IPS DF 6.9 (cell line): Measurements from ENCODE around the gene ACSL5.
"Not testable (repeated sequence)": the region's sequence is repeated elsewhere in the genome, so short reads cannot be mapped to it uniquely, and the experiment has no call there.

Source experiments
- DNase-seq: peaks from one replicate; pipeline ENCODE4 v3.0.0-alpha.2; 2013; ENCODE audit warnings: low read depth, low spot score
- H3K27ac ChIP-seq: one replicate; pipeline ENCODE4 v1.5.1; 2013; ENCODE audit warnings: low read length, control low read depth
- H3K27me3 ChIP-seq: 2 replicates; pipeline ENCODE4 v1.6.1; 2013; ENCODE audit warnings: mild to moderate bottlenecking, low read length; ENCODE audit not compliant: control insufficient read depth, insufficient read depth
- H3K36me3 ChIP-seq: 2 replicates; pipeline ENCODE4 v1.6.1; 2013; ENCODE audit warnings: low read length; ENCODE audit not compliant: control insufficient read depth, insufficient read depth
- H3K4me1 ChIP-seq: 2 replicates; pipeline ENCODE4 v1.6.1; 2013; ENCODE audit warnings: low read length; ENCODE audit not compliant: control insufficient read depth, insufficient read depth
- H3K4me3 ChIP-seq: 2 replicates; pipeline ENCODE4 v1.5.1; 2013; ENCODE audit warnings: mild to moderate bottlenecking, low read length
- H3K9me3 ChIP-seq: 2 replicates; pipeline ENCODE4 v1.6.1; 2013; ENCODE audit warnings: low read length, inconsistent platforms; ENCODE audit not compliant: control insufficient read depth, insufficient read depth
- WGBS: extraction: QIAGEN DNeasy Blood & Tissue Kit; methylation state at CpG from one replicate; pipeline ENCODE4 v1.1.7; 2013; ENCODE audit warnings: mixed read lengths, missing lambda C conversion rate; ENCODE audit not compliant: insufficient read length, insufficient coverage; 5-methylcytosine and 5-hydroxymethylcytosine counted together

The ACSL5 gene

GRCh38 chr10:112363696-112364688, 9.9 kb upstream of the ACSL5 start:
- Histone ChIP-seq H3K4me1 (no peaks in the 10 kb centered on the region), H3K36me3 (no peaks in the 10 kb centered on the region), H3K27me3 (no peaks in the 10 kb centered on the region), H3K4me3 (no peak overlapping the region), H3K9me3 (no peaks in the 10 kb centered on the region), H3K27ac (no peak overlapping the region)
- WGBS: no CpG with 5 or more reads among the region's 22 CpGs
- no peak for DNase-seq

GRCh38 chr10:112365014-112365432, 8.9 kb upstream of the ACSL5 start:
- Histone ChIP-seq H3K4me1 (no peaks in the 10 kb centered on the region), H3K36me3 (no peaks in the 10 kb centered on the region), H3K4me3 (no peak overlapping the region), H3K27me3 (no peaks in the 10 kb centered on the region), H3K9me3 (no peaks in the 10 kb centered on the region), H3K27ac (no peak overlapping the region)
- no peak for DNase-seq
- no CpG with 5 or more reads among the region's 6 CpGs for WGBS

GRCh38 chr10:112365451-112365850, 8.5 kb upstream of the ACSL5 start:
- no CpG with 5 or more reads among the region's 6 CpGs for WGBS
- Histone ChIP-seq H3K27ac (no peak overlapping the region), H3K4me1 (no peaks in the 10 kb centered on the region), H3K36me3 (no peaks in the 10 kb centered on the region), H3K4me3 (no peak overlapping the region), H3K9me3 (no peaks in the 10 kb centered on the region), H3K27me3 (no peaks in the 10 kb centered on the region)
- DNase-seq: no peak

- Histone ChIP-seq H3K9me3 (no peaks in the 10 kb centered on the region), H3K4me3 (no peak overlapping the region), H3K36me3 (no peaks in the 10 kb centered on the region), H3K27ac (no peak overlapping the region), H3K4me1 (no peaks in the 10 kb centered on the region), H3K27me3 (no peaks in the 10 kb centered on the region)
- 100% methylated on average over 1 of the region's 3 CpGs for WGBS
- no peak for DNase-seq
Measured at GRCh38 chr10:112366992-112367391, 6.9 kb upstream of the ACSL5 start.

DNA sequence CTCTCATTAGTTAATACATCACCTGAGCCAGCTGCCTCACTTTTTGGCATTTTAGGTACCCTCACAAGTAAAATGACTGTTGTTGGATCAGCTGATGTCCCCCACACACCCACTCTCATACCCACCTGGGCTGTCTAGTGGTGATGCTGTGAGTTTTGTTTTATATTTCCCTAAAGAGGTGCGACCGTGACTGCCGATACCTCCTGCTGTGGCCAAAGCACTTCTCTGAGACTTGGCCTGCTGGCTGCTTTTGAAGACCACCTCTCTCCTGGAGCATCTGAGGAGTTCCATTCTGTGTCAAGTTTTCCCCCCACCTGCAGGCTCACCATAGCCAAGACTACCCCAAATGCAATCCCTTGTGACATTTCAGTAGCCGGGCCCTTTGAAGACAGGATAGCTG, 6.4 kb upstream of the ACSL5 start:
- Histone ChIP-seq H3K4me1 (no peaks in the 10 kb centered on the region), H3K27ac (no peak overlapping the region), H3K9me3 (no peaks in the 10 kb centered on the region), H3K27me3 (no peaks in the 10 kb centered on the region), H3K36me3 (no peaks in the 10 kb centered on the region), H3K4me3 (no peak overlapping the region)
- no CpG with 5 or more reads among the region's 4 CpGs for WGBS
- no peak for DNase-seq

GRCh38 chr10:112369495-112370423, 4.2 kb upstream of the ACSL5 start:
- no CpG with 5 or more reads among the region's 40 CpGs for WGBS
- Histone ChIP-seq H3K4me1 (no peaks in the 10 kb centered on the region), H3K27ac (no peak overlapping the region), H3K27me3 (no peaks in the 10 kb centered on the region), H3K36me3 (no peaks in the 10 kb centered on the region), H3K9me3 (no peaks in the 10 kb centered on the region), H3K4me3 (no peak overlapping the region)
- no peak for DNase-seq

DNA sequence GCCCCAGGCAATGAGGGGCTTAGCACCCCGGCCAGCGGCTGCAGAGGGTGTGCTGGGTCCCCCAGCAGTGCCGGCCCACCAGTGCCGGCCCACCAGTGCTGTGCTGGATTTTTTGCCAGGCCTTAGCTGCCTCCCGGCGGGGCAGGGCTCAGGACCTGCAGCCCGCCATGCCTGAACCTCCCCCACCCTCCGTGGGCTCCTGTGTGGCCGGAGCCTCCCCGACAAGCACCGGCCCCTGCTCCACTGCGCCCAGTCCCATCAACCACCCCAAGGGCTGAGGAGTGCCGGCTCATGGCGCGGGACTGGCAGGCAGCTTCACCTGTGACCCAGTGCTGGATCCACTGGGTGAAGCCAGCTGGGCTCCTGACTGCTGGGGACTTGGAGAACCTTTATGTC, 3.5 kb upstream of the ACSL5 start:
- no peak for DNase-seq
- WGBS: no CpG with 5 or more reads among the region's 15 CpGs
- Histone ChIP-seq H3K4me1 (no peaks in the 10 kb centered on the region), H3K36me3 (no peaks in the 10 kb centered on the region), H3K9me3 (no peaks in the 10 kb centered on the region), H3K4me3 (no peak overlapping the region), H3K27me3 (no peaks in the 10 kb centered on the region), H3K27ac (no peak overlapping the region)

DNA sequence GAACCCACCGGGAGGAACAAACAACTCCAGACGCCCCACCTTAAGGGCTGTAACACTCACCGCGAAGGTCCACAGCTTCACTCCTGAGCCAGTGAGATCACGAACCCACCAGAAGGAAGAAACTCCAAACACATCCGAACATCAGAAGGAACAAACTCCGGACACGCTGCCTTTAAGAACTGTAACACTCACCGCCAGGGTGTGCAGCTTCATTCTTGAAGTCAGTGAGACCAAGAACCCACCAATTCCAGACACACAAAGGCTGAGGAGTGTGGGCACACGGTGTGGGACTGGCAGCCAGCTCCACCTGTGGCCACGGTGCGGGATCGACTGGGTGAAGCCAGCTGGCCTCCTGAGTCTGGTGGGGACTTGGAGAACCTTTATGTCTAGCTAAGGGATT, 2.6 kb upstream of the ACSL5 start:
- not testable (repeated sequence) for H3K4me3 ChIP-seq, H3K9me3 ChIP-seq, DNase-seq, H3K4me1 ChIP-seq, H3K36me3 ChIP-seq, H3K27me3 ChIP-seq, H3K27ac ChIP-seq
- no CpG with 5 or more reads among the region's 13 CpGs for WGBS

GRCh38 chr10:112372182-112372810, 1.6 kb upstream of the ACSL5 start:
- not testable (repeated sequence) for H3K27me3 ChIP-seq

More at GRCh38 chr10:112372182-112372810, 1.6 kb upstream of the ACSL5 start:
- no CpG with 5 or more reads among the region's 11 CpGs for WGBS
- not testable (repeated sequence) for H3K36me3 ChIP-seq, H3K4me1 ChIP-seq, H3K4me3 ChIP-seq, H3K27ac ChIP-seq, DNase-seq, H3K9me3 ChIP-seq
